NCI-H524 treated with DMSO at 0.1 percent for 48 hours (cell line): ENCODE measurements around the gene CELA2B.
A peak's percentile ranks its signal among the peaks of the same experiment; 100 is the strongest.

ENCODE experiments used
- DNase-seq: peaks from one replicate; lab custom pipeline; 2025; lab: John Stamatoyannopoulos, UW

Gene CELA2B

DNA sequence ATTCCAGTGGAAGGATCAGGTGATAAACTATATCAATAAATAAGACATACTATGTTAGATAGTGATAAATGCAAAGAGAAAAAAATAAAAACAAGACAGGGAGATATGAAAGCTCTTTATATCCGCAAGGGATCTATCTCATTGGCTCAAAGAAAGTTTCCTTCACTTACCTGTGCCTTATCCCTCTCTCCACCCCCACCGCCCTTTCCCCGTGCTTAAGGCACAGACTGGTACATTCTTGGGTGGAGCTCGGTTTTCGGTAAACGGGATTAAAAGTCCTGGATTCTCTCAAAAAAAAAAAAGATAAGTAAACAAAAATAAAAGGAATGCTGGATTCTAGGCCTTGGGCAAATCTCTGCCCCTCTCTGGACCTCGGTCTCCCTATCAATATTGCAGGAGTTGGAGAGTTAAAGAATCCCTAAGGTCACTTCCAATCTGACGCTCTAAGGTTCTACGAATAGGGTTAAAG, 50.2 kb downstream of the CELA2B start:
- no peak for DNase-seq

DNA sequence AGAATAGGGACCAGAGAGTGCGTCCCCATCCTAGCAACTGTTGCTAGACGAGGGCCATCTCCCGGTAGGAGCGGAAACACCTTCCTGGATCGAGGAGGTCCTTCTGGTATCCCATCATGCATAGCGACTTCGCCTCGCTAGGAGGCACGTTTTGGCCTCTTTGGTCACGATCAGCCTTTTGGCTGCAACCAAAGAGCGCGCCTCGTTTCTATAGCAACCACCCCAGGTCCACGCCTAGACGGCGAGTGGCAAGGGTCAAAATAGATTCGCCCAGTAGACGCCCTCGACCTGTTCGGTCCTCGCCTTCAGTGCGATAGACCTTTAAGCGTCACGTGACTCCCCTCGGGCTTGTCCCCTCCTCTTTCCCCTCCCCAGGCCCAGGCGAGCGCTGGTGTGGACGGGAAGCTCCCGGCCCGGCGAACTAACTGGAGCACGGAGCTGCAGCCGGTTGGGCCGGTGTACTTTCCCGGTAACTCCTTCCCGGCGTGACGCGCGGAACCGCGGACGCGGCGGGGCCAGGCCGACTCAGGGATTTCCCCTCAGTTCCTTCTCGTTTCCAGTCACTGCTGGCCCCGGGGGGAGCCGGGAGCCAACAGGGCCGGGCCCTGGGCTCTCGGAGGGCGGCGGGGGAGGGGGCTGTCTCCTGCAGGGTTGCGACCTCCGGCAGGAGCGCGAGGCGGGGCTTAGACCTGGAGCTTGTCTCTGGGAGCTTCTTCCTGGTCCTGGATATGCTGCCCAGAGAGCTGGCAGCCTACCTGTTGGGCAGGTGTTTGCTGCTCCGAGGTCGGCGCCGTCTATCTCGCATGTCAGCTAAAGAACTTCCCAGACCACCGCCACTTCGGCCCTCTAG, 50.8 kb downstream of the CELA2B start, which contains the start of gene DNAJC16:
DNAJC16 (plus strand) TSS at position 359 of the 850 bp plus-strand sequence. CDS start 2,258 bp downstream, outside the sequence.
- DNase-seq, result peak; percentile 99

DNA sequence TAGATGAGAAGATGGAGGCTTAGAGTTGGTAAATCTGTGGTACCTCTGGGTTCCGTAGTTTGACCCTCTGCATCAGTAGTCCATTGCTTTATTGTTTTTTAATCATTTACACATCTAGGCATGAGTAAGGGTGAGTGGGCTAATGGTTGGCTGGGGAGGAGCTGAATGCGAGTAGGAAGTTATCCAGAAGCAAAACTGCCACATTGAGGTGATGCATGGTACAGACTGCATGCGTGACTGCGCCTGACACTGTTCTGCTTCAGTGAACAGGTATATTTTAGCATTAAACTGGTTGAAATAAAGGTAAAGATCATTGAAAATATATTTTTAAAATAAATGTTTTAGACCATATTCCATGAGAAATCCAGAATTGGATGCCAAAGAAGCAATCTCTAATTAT, 55.1 kb downstream of the CELA2B start:
- no peak for DNase-seq

DNA sequence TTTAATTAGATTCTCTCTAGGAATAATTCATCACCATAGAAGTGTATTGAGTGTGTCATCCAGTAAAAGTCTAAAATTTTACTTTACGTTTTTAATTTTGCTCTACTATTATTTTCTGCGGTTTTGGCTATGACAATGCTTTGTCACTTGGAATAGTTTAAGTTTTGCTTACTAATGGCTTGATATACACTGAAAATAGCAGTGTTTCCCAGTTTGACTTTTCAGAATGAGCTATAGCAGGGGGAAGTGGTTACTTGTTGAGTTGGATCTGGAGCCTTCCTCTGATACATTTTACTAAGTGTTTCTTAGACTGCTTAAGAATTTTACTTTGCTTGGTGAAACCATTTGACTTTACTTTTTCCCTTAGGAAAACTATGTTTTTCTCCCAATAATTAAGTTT, 55.8 kb downstream of the CELA2B start:
- no peak for DNase-seq

DNA sequence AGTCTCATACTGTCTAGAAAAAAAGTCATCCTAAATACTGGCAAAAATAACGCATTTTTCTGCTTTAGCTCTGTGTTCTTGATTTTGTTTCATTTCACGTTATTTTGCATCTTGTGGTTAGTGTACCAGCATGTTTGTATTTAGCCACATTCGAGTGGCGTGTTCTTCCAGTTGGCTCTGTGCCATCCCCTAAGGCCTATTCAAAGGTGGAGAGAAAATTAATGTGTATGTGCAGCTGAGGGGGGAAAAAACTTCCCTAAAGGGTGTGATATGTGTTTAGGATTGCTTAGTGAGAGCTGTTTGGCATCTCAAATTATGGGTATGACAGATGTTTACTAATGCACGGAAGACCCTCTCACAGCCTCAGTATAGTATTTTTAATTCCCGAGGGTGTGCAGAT, 62.9 kb downstream of the CELA2B start:
- no peak for DNase-seq

DNA sequence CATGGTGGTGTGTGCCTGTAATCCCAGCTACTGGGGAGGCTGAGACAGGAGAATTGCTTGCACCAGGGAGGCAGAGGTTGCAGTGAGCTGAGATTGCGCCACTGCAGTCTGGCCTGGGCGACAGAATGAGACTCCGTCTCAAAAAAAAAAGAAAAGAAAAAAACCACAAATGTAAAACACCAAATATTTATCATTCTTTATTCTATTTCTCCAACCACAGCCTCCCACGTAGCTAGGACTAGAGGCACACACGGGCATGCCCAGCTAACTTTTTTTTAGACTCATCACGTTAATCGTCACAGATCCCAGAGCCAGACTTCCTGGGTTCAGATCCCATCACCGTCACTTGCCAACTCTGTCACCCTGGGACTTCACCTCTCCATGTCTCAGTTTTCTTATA, 64.3 kb downstream of the CELA2B start:
- no peak for DNase-seq
